ENCODE measurements around the gene FOXN3. TPM values are rescaled to one million over a fixed set of nuclear protein-coding genes. Genes with fewer than 3 reads are reported as not detected.

Gene FOXN3
- total RNA-seq, 1 donor from 2014 or later = 41.4 TPM

DNA sequence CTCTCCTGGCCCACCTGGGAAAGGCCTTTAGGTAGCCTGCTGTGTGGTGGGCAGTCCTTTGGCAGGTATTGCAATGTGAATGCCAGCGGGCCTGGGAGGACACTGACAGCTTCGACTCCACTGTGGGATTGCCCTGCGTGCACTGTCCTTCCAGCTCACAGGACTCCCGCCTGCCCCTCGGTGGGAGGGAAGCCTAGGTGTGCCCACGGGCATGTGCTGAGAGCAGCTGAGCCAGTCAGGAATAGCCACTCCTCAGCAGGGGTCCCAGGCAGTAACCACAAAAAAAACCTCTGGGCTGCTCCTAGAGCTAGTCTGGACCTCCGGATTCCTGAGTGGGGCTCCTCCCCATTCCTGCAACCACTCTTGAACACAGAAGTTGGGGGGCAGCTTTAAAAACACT is 278.2 kb downstream of the FOXN3 start:
- H3K27me3 Mint-ChIP-seq (ENCODE audit: low read depth) = peaks cover 2% of the 10 kb centered on the region
- no peak overlapping the region for H3K27ac Mint-ChIP-seq (ENCODE audit: unreplicated experiment)
- H3K4me3 Mint-ChIP-seq = no peak overlapping the region
- peaks cover 9% of the 10 kb centered on the region for H3K9me3 Mint-ChIP-seq
- peaks cover 11% of the 10 kb centered on the region for H3K4me1 Mint-ChIP-seq
- TF ChIP-seq, protein P1, sequence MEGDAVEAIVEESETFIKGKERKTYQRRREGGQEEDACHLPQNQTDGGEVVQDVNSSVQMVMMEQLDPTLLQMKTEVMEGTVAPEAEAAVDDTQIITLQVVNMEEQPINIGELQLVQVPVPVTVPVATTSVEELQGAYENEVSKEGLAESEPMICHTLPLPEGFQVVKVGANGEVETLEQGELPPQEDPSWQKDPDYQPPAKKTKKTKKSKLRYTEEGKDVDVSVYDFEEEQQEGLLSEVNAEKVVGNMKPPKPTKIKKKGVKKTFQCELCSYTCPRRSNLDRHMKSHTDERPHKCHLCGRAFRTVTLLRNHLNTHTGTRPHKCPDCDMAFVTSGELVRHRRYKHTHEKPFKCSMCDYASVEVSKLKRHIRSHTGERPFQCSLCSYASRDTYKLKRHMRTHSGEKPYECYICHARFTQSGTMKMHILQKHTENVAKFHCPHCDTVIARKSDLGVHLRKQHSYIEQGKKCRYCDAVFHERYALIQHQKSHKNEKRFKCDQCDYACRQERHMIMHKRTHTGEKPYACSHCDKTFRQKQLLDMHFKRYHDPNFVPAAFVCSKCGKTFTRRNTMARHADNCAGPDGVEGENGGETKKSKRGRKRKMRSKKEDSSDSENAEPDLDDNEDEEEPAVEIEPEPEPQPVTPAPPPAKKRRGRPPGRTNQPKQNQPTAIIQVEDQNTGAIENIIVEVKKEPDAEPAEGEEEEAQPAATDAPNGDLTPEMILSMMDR (conservative IDR thresholded peaks at IDR 0.05) = no peak
- H3K36me3 Mint-ChIP-seq (ENCODE audit: low read depth) = peaks cover 7% of the 10 kb centered on the region
- DNase-seq (ENCODE audit: low read depth, low spot score) = no peak

GRCh38 chr14:89137526-89138163 is 279.4 kb downstream of the FOXN3 start:
- Mint-ChIP-seq H3K36me3 (ENCODE audit: low read depth) (peaks cover 7% of the 10 kb centered on the region), H3K27me3 (ENCODE audit: low read depth) (peaks cover 2% of the 10 kb centered on the region), H3K4me3 (no peak overlapping the region), H3K9me3 (peaks cover 9% of the 10 kb centered on the region), H3K27ac (ENCODE audit: unreplicated experiment) (no peak overlapping the region), H3K4me1 (peaks cover 7% of the 10 kb centered on the region)
- no peak for DNase-seq (ENCODE audit: low read depth, low spot score)
- TF ChIP-seq, protein P1 (conservative IDR thresholded peaks at IDR 0.05) = no peak

- Mint-ChIP-seq H3K36me3 (ENCODE audit: low read depth) (peaks cover 7% of the 10 kb centered on the region), H3K4me1 (peaks cover 5% of the 10 kb centered on the region), H3K27me3 (ENCODE audit: low read depth) (no peaks in the 10 kb centered on the region), H3K4me3 (no peak overlapping the region), H3K27ac (ENCODE audit: unreplicated experiment) (no peak overlapping the region), H3K9me3 (peaks cover 9% of the 10 kb centered on the region)
- DNase-seq (ENCODE audit: low read depth, low spot score) = no peak
- TF ChIP-seq, protein P1 (conservative IDR thresholded peaks at IDR 0.05) = no peak
These were observed 280.4 kb downstream of the FOXN3 start for GRCh38 chr14:89136587-89136986.

- TF ChIP-seq, protein P1 (conservative IDR thresholded peaks at IDR 0.05) = no peak
- H3K27ac Mint-ChIP-seq (ENCODE audit: unreplicated experiment) = no peak overlapping the region
- H3K27me3 Mint-ChIP-seq (ENCODE audit: low read depth) = no peaks in the 10 kb centered on the region
- H3K4me3 Mint-ChIP-seq = no peak overlapping the region
- peaks cover under 1% of the 10 kb centered on the region for H3K4me1 Mint-ChIP-seq
- no peak for DNase-seq (ENCODE audit: low read depth, low spot score)
- peaks cover 9% of the 10 kb centered on the region for H3K9me3 Mint-ChIP-seq
- peaks cover 7% of the 10 kb centered on the region for H3K36me3 Mint-ChIP-seq (ENCODE audit: low read depth)
These were observed 282.4 kb downstream of the FOXN3 start for GRCh38 chr14:89134640-89135039.

DNA sequence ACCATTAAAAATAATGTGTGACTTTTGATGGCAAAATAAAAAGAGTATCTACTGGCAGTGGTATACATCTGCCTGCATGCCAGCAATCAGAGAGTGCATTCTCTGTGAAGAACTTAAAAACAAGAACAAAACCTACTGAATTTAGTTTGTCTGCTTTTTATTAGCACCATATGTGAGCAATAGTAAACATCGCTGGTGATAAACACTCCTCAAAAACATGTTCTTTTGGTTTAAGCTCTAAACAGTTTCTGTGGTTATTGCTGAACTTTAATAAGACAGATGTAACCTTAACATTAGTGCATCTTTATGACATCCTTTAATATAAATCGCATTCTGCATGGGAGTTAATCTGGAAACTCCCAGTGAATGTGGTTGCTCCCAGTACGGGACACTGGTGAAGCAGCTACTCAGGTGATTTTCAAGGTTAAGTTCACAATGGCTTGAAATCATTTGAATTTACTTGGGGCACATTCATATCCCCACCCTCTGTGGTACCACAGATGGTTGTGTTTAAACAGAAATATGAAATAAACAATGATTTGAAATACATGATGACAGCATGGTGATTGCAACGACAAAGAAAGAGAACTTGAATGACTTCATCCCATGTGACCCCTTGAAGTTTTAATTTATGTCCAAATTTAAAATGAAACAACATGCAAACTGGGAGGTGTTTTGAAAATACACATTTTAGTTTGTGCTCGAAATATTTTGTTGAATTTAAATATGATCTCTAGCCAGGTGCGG is 285.9 kb downstream of the FOXN3 start:
- Mint-ChIP-seq H3K4me3 (no peak overlapping the region), H3K27ac (ENCODE audit: unreplicated experiment) (no peak overlapping the region), H3K27me3 (ENCODE audit: low read depth) (no peaks in the 10 kb centered on the region), H3K9me3 (peaks cover 6% of the 10 kb centered on the region), H3K36me3 (ENCODE audit: low read depth) (peaks cover 3% of the 10 kb centered on the region), H3K4me1 (no peaks in the 10 kb centered on the region)
- TF ChIP-seq, protein P1 (conservative IDR thresholded peaks at IDR 0.05) = no peak
- DNase-seq (ENCODE audit: low read depth, low spot score) = no peak

Measured in neural crest cell (in vitro differentiated cells).